ENCODE results near the gene PHACTR1. TPM values are rescaled to one million over a fixed set of nuclear protein-coding genes. Genes with fewer than 3 reads are reported as not detected.

The PHACTR1 gene
- total and polyA plus RNA-seq, 2 of the 4 experiments (the other 2 are of a cell fraction) = not detected

GRCh38 chr6:13283331-13283730, 566.8 kb downstream of the PHACTR1 start:
- Histone ChIP-seq H2BK20ac (ENCODE audit: low read depth, low read length) (no peak overlapping the region), H3K18ac (ENCODE audit: low read depth, low read length) (no peak overlapping the region), H3K4me1 (ENCODE audit: control insufficient read depth, insufficient read depth, low read length) (no peaks in the 10 kb centered on the region), H2AK5ac (ENCODE audit: low read depth, low read length) (no peak overlapping the region), H4K91ac (ENCODE audit: insufficient read depth, low read depth, low read length) (no peak overlapping the region), H3K4ac (ENCODE audit: low read depth, low read length) (no peak overlapping the region), H2AFZ (replicated peaks; ENCODE audit: low read length, poor library complexity) (no peak overlapping the region), H3K27ac (ENCODE audit: insufficient read depth, low read length) (no peak overlapping the region), H3K4me2 (ENCODE audit: low read depth, low read length) (no peak overlapping the region), H4K8ac (ENCODE audit: low read depth in 2 of 2, low read length in 2 of 2) (no peak overlapping the region), H3K36me3 (ENCODE audit: control insufficient read depth, insufficient read depth, low read length) (no peaks in the 10 kb centered on the region), H4K5ac (ENCODE audit: low read depth, low read length) (no peak overlapping the region), H2BK5ac (ENCODE audit: low read depth, low read length, poor library complexity, severe bottlenecking) (no peak overlapping the region), H2BK15ac (ENCODE audit: low read depth, low read length) (no peak overlapping the region), H2AK9ac (replicated peaks; ENCODE audit: low read depth, low read length, poor library complexity) (no peak overlapping the region), H4K20me1 (ENCODE audit: insufficient read depth, low read length) (no peaks in the 10 kb centered on the region), H3K9me3 (ENCODE audit: control insufficient read depth, insufficient read depth, low read length) (peaks cover 4% of the 10 kb centered on the region; the same call in 1 of the 2 replicates), H3K56ac (ENCODE audit: extremely low read depth, insufficient read depth, low read length) (no peak overlapping the region), H3K9me1 (ENCODE audit: insufficient read depth, low read length) (no peaks in the 10 kb centered on the region), H3K27me3 (ENCODE audit: control insufficient read depth, insufficient read depth, low read length) (no peaks in the 10 kb centered on the region), H3K4me3 (ENCODE audit: insufficient read depth, low read depth, low read length) (no peak overlapping the region), H3K14ac (replicated peaks; ENCODE audit: low read depth, low read length) (no peak overlapping the region), H3K9ac (ENCODE audit: low read depth, low read length) (no peak overlapping the region), H2BK120ac (ENCODE audit: low read depth, low read length) (no peak overlapping the region), H3K23ac (ENCODE audit: low read depth, low read length) (no peak overlapping the region), H3K79me1 (ENCODE audit: low read depth in 1 of 2, low read length in 2 of 2) (no peaks in the 10 kb centered on the region)
- ChIA-PET POLR2A (ENCODE audit: unreplicated experiment) (no interaction called here), CTCF (no interaction called here)
- WGBS, 2 experiments (ENCODE audit: extremely low coverage in 2 of 2, insufficient read length in 1 of 2) = 100% methylated on average over 3 of the region's 14 CpGs; no CpG with 5 or more reads in 1 of the 2 experiments
- ATAC-seq (ENCODE audit: low read depth) = no peak
- dilution Hi-C loops (cut with HindIII; ENCODE audit: low sequenced_read_pairs, unreplicated experiment) (no loop called here), intact Hi-C loops (cut with micrococcal nuclease) (no loop called here), in situ Hi-C loops (cut with MboI; ENCODE audit: low sequenced_read_pairs) (no loop called here)
- no TSS peak for BruUV-seq (replicated peaks)
- no peak for TF ChIP-seq BHLHE40 (IDR thresholded peaks at IDR 0.05; ENCODE audit: low read depth, low read length)
- TF ChIP-seq POLR2A (IDR thresholded peaks at IDR 0.05; ENCODE audit: low read depth, low read length) = no peak
- TF ChIP-seq CTCF (conservative IDR thresholded peaks at IDR 0.05; ENCODE audit: low read depth, low read length) = no peak
- TF ChIP-seq ELK1 (IDR thresholded peaks at IDR 0.05; ENCODE audit: borderline replicate concordance, low read depth, low read length) = no peak
- no peak for TF ChIP-seq MXI1 (IDR thresholded peaks at IDR 0.05; ENCODE audit: borderline replicate concordance, low read depth, low read length)
- TF ChIP-seq MAZ (IDR thresholded peaks at IDR 0.05; ENCODE audit: borderline replicate concordance, low read depth, low read length) = no peak
- TF ChIP-seq RCOR1 (IDR thresholded peaks at IDR 0.05; ENCODE audit: insufficient replicate concordance, low read length) = no peak
- TF ChIP-seq USF2 (IDR thresholded peaks at IDR 0.05; ENCODE audit: low read depth, low read length) = no peak
- no peak for TF ChIP-seq NFE2L2 (IDR thresholded peaks at IDR 0.05; ENCODE audit: low read depth, low read length)
- no peak for TF ChIP-seq CEBPB (IDR thresholded peaks at IDR 0.05; ENCODE audit: low read depth, low read length)
- TF ChIP-seq RFX5 (IDR thresholded peaks at IDR 0.05; ENCODE audit: low read depth, low read length) = no peak
- no peak for TF ChIP-seq CHD1 (IDR thresholded peaks at IDR 0.05; ENCODE audit: low read depth, low read length)
- TF ChIP-seq FOS (IDR thresholded peaks at IDR 0.05; ENCODE audit: low read depth, low read length) = no peak
- DNase-seq = no peak
